Stomach (tissue), 9 donors: ENCODE data around the gene IL17REL. TPM values are rescaled to one million over a fixed set of nuclear protein-coding genes. Genes with fewer than 3 reads are reported as not detected.
"Not testable (repeated sequence)": the region's sequence is repeated elsewhere in the genome, so short reads cannot be mapped to it uniquely, and the experiment has no call there.

Experiments
- DNase-seq, 2 donors: peaks; one replicate each; pipeline versions ENCODE4 v3.0.0 to v3.0.0-alpha.2; 2013 to 2019
- H3K27ac ChIP-seq, 5 donors: fragments of 200-600 bp in 4 of 5; sonication (generic) in 4 of 5; one replicate each; pipeline ENCODE4 v1.5.1; 2013 to 2019; ENCODE audit warnings: mild to moderate bottlenecking in 1 of 5, moderate library complexity in 1 of 5
- H3K27me3 ChIP-seq, 3 donors: fragments of 200-600 bp; sonication (generic); one replicate each; pipeline ENCODE4 v1.5.1; 2017 to 2019; ENCODE audit warnings: mixed run types in 1 of 3
- H3K36me3 ChIP-seq, 4 donors: fragments of 200-600 bp; sonication (generic); 1 replicate in 3 of 4; 2 replicates in 1 of 4; pipeline ENCODE4 v1.5.1; 2016 to 2019
- H3K4me1 ChIP-seq, 4 donors: fragments of 200-600 bp; sonication (generic); one replicate each; pipeline ENCODE4 v1.5.1; 2016 to 2019
- H3K4me3 ChIP-seq, 4 donors: fragments of 200-600 bp; sonication (generic) in 3 of 4; one replicate each; pipeline ENCODE4 v1.5.1; 2016 to 2019; ENCODE audit warnings: mild to moderate bottlenecking in 1 of 4
- H3K9me3 ChIP-seq, 4 donors: fragments of 200-600 bp; sonication (generic); one replicate each; pipeline ENCODE4 v1.5.1; 2016 to 2019
- CTCF ChIP-seq, 7 experiments: fragments of 450-650 bp in 4 of 7; fragments of 200-600 bp in 3 of 7; sonication (generic) in 3 of 7; IDR thresholded peaks; one replicate each; pipeline ENCODE4 v1.5.1; 2016 to 2019; ENCODE audit warnings: antibody characterized with exemption in 7 of 7, control low read depth in 2 of 7, mild to moderate bottlenecking in 1 of 7
- EP300 ChIP-seq: sonication (generic); formaldehyde crosslinking; IDR thresholded peaks from one replicate; pipeline ENCODE4 v1.6.1; 2017; ENCODE audit warnings: antibody characterized with exemption
- POLR2A ChIP-seq, 4 donors: fragments of 450-650 bp; IDR thresholded peaks; one replicate each; pipeline ENCODE4 v1.6.1; 2016; ENCODE audit warnings: antibody characterized with exemption in 4 of 4, control low read depth in 2 of 4, mild to moderate bottlenecking in 1 of 4, moderate library complexity in 1 of 4
- POLR2AphosphoS5 ChIP-seq, 3 donors: sonication (generic); formaldehyde crosslinking; IDR thresholded peaks; one replicate each; pipeline ENCODE4 v1.6.1; 2016; ENCODE audit warnings: antibody characterized with exemption in 3 of 3
- WGBS, 5 donors: extraction: QIAGEN DNeasy Blood & Tissue Kit in 3 of 5; methylation state at CpG; one replicate each; pipeline versions ENCODE4 v1.1.5 to v1.1.7; 2013 to 2018; 5-methylcytosine and 5-hydroxymethylcytosine counted together
- intact Hi-C: fragments of 100-400 bp; cut with DNase I; formaldehyde crosslinking; loops from one replicate; pipeline ENCODE4 v1.15.1; 2023; ENCODE audit warnings: low total_unique reads
- polyA plus RNA-seq, 3 donors: library from polyadenylated mRNA; stranded (reverse); fragments of 200-250 nt; gene quantifications; one replicate each; pipeline ENCODE4 v1.2.3, GENCODE V29; 2013
- total RNA-seq, 5 donors: library from RNA; depleted of rRNA; stranded (reverse); fragments of >200 nt; gene quantifications; one replicate each; pipeline versions ENCODE4 v1.1.0 to v1.2.3, GENCODE V29; 2014 to 2016
- donor health status: healthy with polysubstance abuse.
- donor health status: Bipolar disorder and iron deficiency.
- donor health status: healthy.

Gene IL17REL
- total and polyA plus RNA-seq, 8 donors: 0.03 to 1.2 (median 0.89) TPM; not detected in 4

- peaks cover 0 to 17% (median 10%) of the 10 kb centered on the region in 4 donors for H3K4me1 ChIP-seq
- DNase-seq: no peak
- H3K4me3 ChIP-seq: no peak overlapping the region
- no peak overlapping the region for H3K27ac ChIP-seq
- no peaks in the 10 kb centered on the region for H3K36me3 ChIP-seq
- intact Hi-C loops: no loop called here
- H3K27me3 ChIP-seq: no peaks in the 10 kb centered on the region
- H3K9me3 ChIP-seq: peaks cover 4 to 31% (median 29%) of the 10 kb centered on the region in 4 donors
- WGBS, 5 donors: 86 to 92% (median 91%) methylated on average over 6 of the region's 6 CpGs
- TF ChIP-seq EP300 (no peak), POLR2AphosphoS5 (IDR thresholded peaks at IDR 0.05) (no peak), CTCF (IDR thresholded peaks at IDR 0.05) (no peak), POLR2A (IDR thresholded peaks at IDR 0.05) (no peak)
Measured at GRCh38 chr22:49991167-49991566, 21.4 kb downstream of the IL17REL start.

- intact Hi-C loops, DNase-seq, H3K4me3 ChIP-seq, H3K27me3 ChIP-seq, H3K27ac ChIP-seq, H3K4me1 ChIP-seq, H3K36me3 ChIP-seq: not testable (repeated sequence)
- peaks cover 4 to 41% (median 35%) of the 10 kb centered on the region in 4 donors for H3K9me3 ChIP-seq
- WGBS, 5 donors: 90 to 99% (median 93%) methylated on average over 16 to 24 of the region's 24 CpGs
Measured at GRCh38 chr22:49989826-49990225, 22.7 kb downstream of the IL17REL start.

GRCh38 chr22:49986325-49986724, 26.2 kb downstream of the IL17REL start:
- H3K4me3 ChIP-seq: no peak overlapping the region
- H3K4me1 ChIP-seq: peaks cover 9 to 13% (median 12%) of the 10 kb centered on the region in 4 donors
- no peak overlapping the region for H3K27ac ChIP-seq
- TF ChIP-seq POLR2A (IDR thresholded peaks at IDR 0.05): no peak
- no peak for TF ChIP-seq POLR2AphosphoS5 (IDR thresholded peaks at IDR 0.05)
- no peak for TF ChIP-seq EP300
- TF ChIP-seq CTCF (IDR thresholded peaks at IDR 0.05): no peak
- H3K9me3 ChIP-seq: peaks cover 4 to 32% (median 26%) of the 10 kb centered on the region in 4 donors
- WGBS, 5 donors: 70 to 98% (median 94%) methylated on average over 2 of the region's 2 CpGs
- H3K36me3 ChIP-seq: no peaks in the 10 kb centered on the region
- H3K27me3 ChIP-seq: peaks cover 0 to 29% (median 21%) of the 10 kb centered on the region in 3 donors
- no peak for DNase-seq
- intact Hi-C loops: no loop called here

- WGBS, 5 donors: 10 to 34% (median 14%) methylated on average over 12 to 90 of the region's 90 CpGs
- intact Hi-C loops: no loop called here
- H3K27me3 ChIP-seq: peaks cover 0 to 29% (median 21%) of the 10 kb centered on the region in 3 donors
Measured at GRCh38 chr22:49983148-49984042, 29.2 kb downstream of the IL17REL start.

GRCh38 chr22:49981799-49982198, 30.8 kb downstream of the IL17REL start:
- H3K4me3 ChIP-seq, intact Hi-C loops, H3K27ac ChIP-seq, H3K36me3 ChIP-seq, DNase-seq: not testable (repeated sequence)
- H3K27me3 ChIP-seq: peaks cover 0 to 29% (median 21%) of the 10 kb centered on the region in 3 donors
- 93 to 97% (median 97%) methylated on average over 7 of the region's 7 CpGs for WGBS, 5 donors
- H3K4me1 ChIP-seq: peaks cover 9 to 13% (median 12%) of the 10 kb centered on the region in 4 donors
- peaks cover 0 to 16% (median 13%) of the 10 kb centered on the region in 4 donors for H3K9me3 ChIP-seq

More at GRCh38 chr22:49983148-49984042, 29.2 kb downstream of the IL17REL start:
- Histone ChIP-seq H3K27ac (peak overlapping the region in 1 of 5 donors; percentile 29), H3K36me3 (no peaks in the 10 kb centered on the region), H3K4me1 (peaks cover 9 to 13% (median 12%) of the 10 kb centered on the region in 4 donors), H3K4me3 (peak overlapping the region; percentile 25 to 45 (median 29)), H3K9me3 (peaks cover 0 to 16% (median 13%) of the 10 kb centered on the region in 4 donors)
- peak in 1 of 2 donors; percentile 67 for DNase-seq
- peak in 2 of 7 experiments; percentile 44 to 51 for TF ChIP-seq CTCF (IDR thresholded peaks at IDR 0.05)
- no peak for TF ChIP-seq POLR2AphosphoS5 (IDR thresholded peaks at IDR 0.05)
